Transverse colon (tissue), 4 donors: Measurements from ENCODE around the gene PTHLH. TPM values are rescaled to one million over a fixed set of nuclear protein-coding genes. Genes with fewer than 3 reads are reported as not detected.

ENCODE experiments used
- DNase-seq: peaks from one replicate; pipeline ENCODE4 v3.0.0-alpha.2; 2019
- H3K27ac ChIP-seq, 4 donors: fragments of 200-600 bp; sonication (generic); 2 replicates each; pipeline ENCODE4 v1.5.1; 2016 to 2018; ENCODE audit warnings: inconsistent platforms in 4 of 4
- H3K27me3 ChIP-seq: fragments of 200-600 bp; sonication (generic); 2 replicates; pipeline ENCODE4 v1.5.1; 2017; ENCODE audit warnings: inconsistent platforms
- H3K36me3 ChIP-seq, 4 donors: fragments of 200-600 bp; sonication (generic); 2 replicates each; pipeline ENCODE4 v1.5.1; 2017 to 2019; ENCODE audit warnings: inconsistent platforms in 4 of 4
- H3K4me1 ChIP-seq, 4 donors: fragments of 200-600 bp; sonication (generic); 2 replicates each; pipeline ENCODE4 v1.5.1; 2017 to 2020; ENCODE audit warnings: inconsistent platforms in 4 of 4
- H3K4me3 ChIP-seq, 4 donors: fragments of 200-600 bp; sonication (generic); 1 replicate in 1 of 4; 2 replicates in 3 of 4; pipeline versions ENCODE4 v1.5.1 to v1.6.1; 2017 to 2019; ENCODE audit warnings: inconsistent platforms in 4 of 4
- H3K9me3 ChIP-seq, 2 donors: fragments of 200-600 bp; sonication (generic); 2 replicates each; pipeline ENCODE4 v1.5.1; 2017 to 2019; ENCODE audit warnings: inconsistent platforms in 2 of 2
- EP300 ChIP-seq: sonication (generic); formaldehyde crosslinking; IDR thresholded peaks from one replicate; pipeline ENCODE4 v1.6.1; 2017; ENCODE audit warnings: antibody characterized with exemption, low read depth
- POLR2A ChIP-seq: fragments of 450-650 bp; IDR thresholded peaks from one replicate; pipeline ENCODE4 v1.6.1; 2016; ENCODE audit warnings: antibody characterized with exemption, mild to moderate bottlenecking, moderate library complexity
- POLR2AphosphoS5 ChIP-seq, 3 donors: sonication (generic); formaldehyde crosslinking; IDR thresholded peaks; one replicate each; pipeline ENCODE4 v1.6.1; 2016; ENCODE audit warnings: antibody characterized with exemption in 3 of 3
- WGBS, 2 donors: methylation state at CpG; one replicate each; pipeline ENCODE4 v1.1.5; 2018; ENCODE audit warnings: low coverage in 1 of 2; 5-methylcytosine and 5-hydroxymethylcytosine counted together
- in situ Hi-C, 4 donors: fragments of 200-750 bp; cut with MboI; loops; one replicate each; pipeline versions ENCODE4 v1.15.0 to v1.15.1; 2017; ENCODE audit warnings: low sequenced_read_pairs in 3 of 4, low pct_ligation_motif_present in 1 of 4, low pct_unique_long_range_greater_than_20kb in 1 of 4
- intact Hi-C: fragments of 100-400 bp; cut with DNase I; formaldehyde crosslinking; loops from one replicate; pipeline ENCODE4 v1.15.1; 2023; ENCODE audit warnings: low total_unique reads
- total RNA-seq, 4 donors: library from RNA; depleted of rRNA; stranded (reverse); fragments of >200 nt; gene quantifications; one replicate each; pipeline ENCODE4 v1.1.0, GENCODE V29; 2016
- TF ChIP-seq, protein P1 (sequence below), 5 experiments: fragments of 200-600 bp in 3 of 5; fragments of 450-650 bp in 2 of 5; sonication (generic) in 3 of 5; IDR thresholded peaks; 1 replicate in 2 of 5; 2 replicates in 3 of 5; pipeline ENCODE4 v1.5.1; 2016 to 2017; ENCODE audit warnings: antibody characterized with exemption in 5 of 5, inconsistent platforms in 3 of 5, mild to moderate bottlenecking in 2 of 5, moderate library complexity in 1 of 5

Gene PTHLH
- total RNA-seq, 4 donors from 2014 or later, result 0.68 to 0.79 TPM; not detected in 2

DNA sequence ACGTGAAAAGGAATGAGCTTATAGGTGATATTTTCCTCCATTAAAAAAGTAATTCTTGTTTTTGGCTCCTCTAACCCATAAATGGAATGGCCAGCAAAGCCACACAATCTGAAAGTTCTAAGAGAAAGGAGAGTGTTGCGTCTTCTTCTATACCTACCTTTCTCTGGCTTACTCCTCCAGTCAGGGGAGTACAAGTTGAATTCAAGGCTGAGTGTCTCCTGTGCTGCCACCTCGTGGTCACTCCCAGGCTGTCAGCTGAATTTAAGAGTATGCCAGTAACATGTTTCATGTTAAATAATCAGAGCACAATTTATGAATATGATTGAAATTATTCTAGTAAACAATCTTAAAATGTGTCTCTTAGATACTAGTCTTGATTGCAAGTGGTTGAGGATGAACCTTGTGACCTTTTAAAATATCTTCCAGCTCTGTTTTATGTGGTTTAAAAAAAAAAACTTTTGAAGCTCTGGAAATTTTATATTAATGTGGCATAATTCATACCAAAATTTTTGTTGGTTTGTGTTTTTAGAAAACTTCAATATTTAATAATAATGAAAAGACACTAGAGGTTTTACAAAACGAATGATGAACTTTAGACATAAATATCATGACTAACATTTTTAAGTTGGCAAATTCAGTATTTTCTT, 31.7 kb downstream of the PTHLH start:
- peak; percentile 76 for DNase-seq
- no peaks in the 10 kb centered on the region for H3K27me3 ChIP-seq
- no peak overlapping the region for H3K27ac ChIP-seq
- H3K9me3 ChIP-seq, result no peaks in the 10 kb centered on the region
- 25 to 29% methylated on average over 4 of the region's 4 CpGs for WGBS, 2 donors
- in situ Hi-C loops (loop anchor here (5.0 to 25.0 kb wide), 4 partner anchors 204 to 216 kb away; no protein-coding TSS in a partner anchor), intact Hi-C loops (no loop called here)
- TF ChIP-seq, protein P1, sequence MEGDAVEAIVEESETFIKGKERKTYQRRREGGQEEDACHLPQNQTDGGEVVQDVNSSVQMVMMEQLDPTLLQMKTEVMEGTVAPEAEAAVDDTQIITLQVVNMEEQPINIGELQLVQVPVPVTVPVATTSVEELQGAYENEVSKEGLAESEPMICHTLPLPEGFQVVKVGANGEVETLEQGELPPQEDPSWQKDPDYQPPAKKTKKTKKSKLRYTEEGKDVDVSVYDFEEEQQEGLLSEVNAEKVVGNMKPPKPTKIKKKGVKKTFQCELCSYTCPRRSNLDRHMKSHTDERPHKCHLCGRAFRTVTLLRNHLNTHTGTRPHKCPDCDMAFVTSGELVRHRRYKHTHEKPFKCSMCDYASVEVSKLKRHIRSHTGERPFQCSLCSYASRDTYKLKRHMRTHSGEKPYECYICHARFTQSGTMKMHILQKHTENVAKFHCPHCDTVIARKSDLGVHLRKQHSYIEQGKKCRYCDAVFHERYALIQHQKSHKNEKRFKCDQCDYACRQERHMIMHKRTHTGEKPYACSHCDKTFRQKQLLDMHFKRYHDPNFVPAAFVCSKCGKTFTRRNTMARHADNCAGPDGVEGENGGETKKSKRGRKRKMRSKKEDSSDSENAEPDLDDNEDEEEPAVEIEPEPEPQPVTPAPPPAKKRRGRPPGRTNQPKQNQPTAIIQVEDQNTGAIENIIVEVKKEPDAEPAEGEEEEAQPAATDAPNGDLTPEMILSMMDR (IDR thresholded peaks at IDR 0.05), result peak; percentile 65 to 83 (median 72)
- TF ChIP-seq EP300, result no peak
- H3K4me3 ChIP-seq, result no peak overlapping the region
- H3K4me1 ChIP-seq, result no peaks in the 10 kb centered on the region
- H3K36me3 ChIP-seq, result no peaks in the 10 kb centered on the region

DNA sequence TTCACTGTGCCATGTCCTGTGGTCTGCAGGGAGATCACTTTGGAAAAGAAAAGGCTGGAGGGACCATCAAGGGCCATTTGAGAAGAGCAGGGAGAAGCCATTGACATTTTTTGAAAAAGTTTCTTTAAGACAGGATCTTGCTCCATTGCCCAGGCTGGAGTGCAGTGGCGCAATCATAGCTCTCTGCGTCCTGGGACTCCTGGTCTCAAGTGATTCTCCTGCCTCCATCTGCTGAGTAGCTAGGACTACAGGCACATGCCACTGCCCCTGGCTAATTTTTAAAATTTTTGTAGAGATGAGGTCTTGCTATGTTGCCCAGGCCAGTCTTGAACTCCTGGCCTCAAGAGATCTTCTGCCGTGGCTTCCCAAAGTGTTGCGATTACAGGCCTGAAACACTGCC, 32.3 kb downstream of the PTHLH start:
- intact Hi-C loops (no loop called here), in situ Hi-C loops (loop anchor here (5.0 to 25.0 kb wide), 4 partner anchors 203 to 215 kb away; no protein-coding TSS in a partner anchor)
- no peak for TF ChIP-seq POLR2AphosphoS5 (IDR thresholded peaks at IDR 0.05)
- Histone ChIP-seq H3K36me3 (no peaks in the 10 kb centered on the region), H3K9me3 (no peaks in the 10 kb centered on the region), H3K4me1 (no peaks in the 10 kb centered on the region), H3K27ac (no peak overlapping the region), H3K4me3 (no peak overlapping the region), H3K27me3 (no peaks in the 10 kb centered on the region)
- WGBS, 2 donors, result 83 to 96% methylated on average over 1 to 4 of the region's 4 CpGs
- no peak for DNase-seq

DNA sequence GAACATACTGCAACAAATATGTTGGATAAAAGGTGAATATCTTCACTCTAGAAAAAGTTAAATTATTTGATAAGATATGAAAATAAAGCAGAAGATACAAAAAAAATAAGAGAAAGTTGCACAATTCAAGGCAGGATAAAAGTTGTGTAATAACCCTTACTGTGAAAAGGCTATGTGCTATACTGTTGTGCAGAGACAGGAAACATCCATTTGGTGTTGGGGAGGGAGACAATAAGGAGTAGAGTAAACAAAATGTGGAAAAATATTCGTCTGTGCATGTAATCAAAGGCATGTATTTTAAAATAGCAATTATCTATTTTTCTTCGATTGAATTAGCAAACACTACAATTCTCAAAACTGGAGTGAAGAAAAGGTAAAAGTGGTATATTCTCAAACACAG, 34.8 kb downstream of the PTHLH start:
- intact Hi-C loops (loop anchor here (10.0 kb wide), 1 partner anchor 203 kb away; no protein-coding TSS in a partner anchor), in situ Hi-C loops (loop anchor here in 1 of 4 donors (25.0 kb wide), 1 partner anchor 200 kb away; no protein-coding TSS in a partner anchor)
- Histone ChIP-seq H3K27ac (no peak overlapping the region), H3K9me3 (no peaks in the 10 kb centered on the region), H3K27me3 (no peaks in the 10 kb centered on the region), H3K36me3 (no peaks in the 10 kb centered on the region), H3K4me1 (no peaks in the 10 kb centered on the region), H3K4me3 (no peak overlapping the region)
- DNase-seq, result no peak
- WGBS, 2 donors, result 54 to 56% methylated on average over 2 of the region's 2 CpGs
- no peak for TF ChIP-seq POLR2AphosphoS5 (IDR thresholded peaks at IDR 0.05)
- no peak for TF ChIP-seq EP300
- no peak for TF ChIP-seq POLR2A
- TF ChIP-seq, protein P1 (IDR thresholded peaks at IDR 0.05), result no peak

DNA sequence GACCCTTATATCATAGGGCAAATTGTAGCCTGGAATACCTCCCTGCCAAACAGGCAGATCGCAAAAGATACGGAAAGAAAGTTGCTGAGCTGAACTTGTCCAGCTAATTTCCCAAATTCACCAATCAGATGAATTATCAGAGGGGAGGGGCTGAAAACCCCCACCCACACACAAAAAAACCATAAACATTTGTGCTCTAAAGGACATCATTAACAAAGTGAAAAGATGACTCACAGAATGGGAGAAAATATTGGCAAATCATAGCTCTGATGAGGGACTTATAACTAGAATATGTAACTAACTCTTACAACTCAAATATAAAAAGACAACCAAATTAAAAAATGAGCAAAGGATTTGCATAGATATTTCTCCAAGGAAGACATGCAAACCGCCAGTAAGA, 36.3 kb downstream of the PTHLH start:
- DNase-seq, result no peak
- intact Hi-C loops (loop anchor here (10.0 kb wide), 1 partner anchor 201 kb away; no protein-coding TSS in a partner anchor), in situ Hi-C loops (loop anchor here in 1 of 4 donors (25.0 kb wide), 1 partner anchor 199 kb away; no protein-coding TSS in a partner anchor)
- Histone ChIP-seq H3K9me3 (no peaks in the 10 kb centered on the region), H3K27ac (no peak overlapping the region), H3K27me3 (no peaks in the 10 kb centered on the region), H3K4me1 (no peaks in the 10 kb centered on the region), H3K36me3 (no peaks in the 10 kb centered on the region), H3K4me3 (no peak overlapping the region)
- WGBS, 2 donors, result 67 to 83% methylated on average over 1 to 3 of the region's 3 CpGs
- TF ChIP-seq POLR2AphosphoS5 (IDR thresholded peaks at IDR 0.05) (no peak), EP300 (no peak), POLR2A (no peak)
- TF ChIP-seq, protein P1 (IDR thresholded peaks at IDR 0.05), result no peak
